HepG2 (cell line): ENCODE measurements around the gene SPC24.

Experiments used
- DPF2 ChIP-seq: sonication (generic); formaldehyde crosslinking; IDR thresholded peaks from 2 replicates; pipeline ENCODE4 v1.4.0; 2020; ENCODE audit warnings: mild to moderate bottlenecking, low read depth, missing genetic modification reagents, borderline replicate concordance
- EED ChIP-seq: sonication (generic); formaldehyde crosslinking; IDR thresholded peaks from 2 replicates; pipeline ENCODE4 v1.5.0; 2020; ENCODE audit warnings: mild to moderate bottlenecking, missing genetic modification reagents

DNA sequence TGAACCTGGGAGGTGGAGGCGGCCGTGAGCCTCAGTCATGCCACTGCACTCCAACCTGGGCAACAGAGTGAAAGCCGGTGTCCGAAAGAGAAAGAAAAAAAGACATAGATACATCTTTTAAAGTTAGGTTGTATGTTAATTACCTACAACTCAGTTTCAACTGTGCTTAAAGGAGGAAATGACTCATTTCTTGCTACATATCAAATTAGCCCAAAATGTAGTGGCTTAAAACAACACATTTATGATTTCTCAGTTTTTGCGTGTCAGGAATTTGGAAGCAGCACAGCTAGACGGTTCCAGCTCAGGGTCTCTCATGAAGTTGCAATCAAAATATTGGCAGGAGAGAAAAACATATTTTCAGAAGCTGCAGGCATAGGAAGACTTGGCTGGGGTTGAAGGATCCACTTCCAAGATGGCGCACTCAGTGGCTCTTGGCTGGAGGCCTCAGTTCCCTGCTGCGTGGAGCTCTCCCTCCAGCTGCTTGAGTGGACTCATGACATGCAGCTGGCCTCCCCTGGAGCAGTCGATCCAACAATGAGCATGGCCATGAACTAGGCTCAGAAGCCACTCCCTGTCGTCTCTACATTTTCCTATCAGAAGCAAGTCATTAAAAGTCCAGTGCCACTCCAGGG lies 59.3 kb downstream of the SPC24 start:
- no peak for TF ChIP-seq EED (CRISPR knock-in tag)
- no peak for TF ChIP-seq DPF2 (CRISPR knock-in tag)
